ENCODE measurements around the gene NDUFB10.
"Not testable (repeated sequence)": the region's sequence is repeated elsewhere in the genome, so short reads cannot be mapped to it uniquely, and the experiment has no call there.

The NDUFB10 gene

GRCh38 chr16:1949507-1949906, 9.8 kb upstream of the NDUFB10 start:
- peak; percentile 71 for DNase-seq (ENCODE audit: low read depth)
- no peak overlapping the region for H3K4me3 ChIP-seq (ENCODE audit: low read length)
- no peak for TF ChIP-seq CTCF (IDR thresholded peaks at IDR 0.05; ENCODE audit: insufficient read depth, low read depth, low read length, missing control alignments)

- H3K4me3 ChIP-seq (ENCODE audit: low read length) = no peak overlapping the region
- peak; percentile 16 for TF ChIP-seq CTCF (IDR thresholded peaks at IDR 0.05; ENCODE audit: insufficient read depth, low read depth, low read length, missing control alignments)
- DNase-seq (ENCODE audit: low read depth) = peak; percentile 94
Observed at GRCh38 chr16:1950047-1950446, 9.3 kb upstream of the NDUFB10 start.

GRCh38 chr16:1950559-1950958, 8.8 kb upstream of the NDUFB10 start:
- DNase-seq (ENCODE audit: low read depth) = no peak
- no peak for TF ChIP-seq CTCF (IDR thresholded peaks at IDR 0.05; ENCODE audit: insufficient read depth, low read depth, low read length, missing control alignments)
- no peak overlapping the region for H3K4me3 ChIP-seq (ENCODE audit: low read length)

GRCh38 chr16:1953734-1954133, 5.6 kb upstream of the NDUFB10 start:
- DNase-seq (ENCODE audit: low read depth) = no peak
- no peak overlapping the region for H3K4me3 ChIP-seq (ENCODE audit: low read length)
- no peak for TF ChIP-seq CTCF (IDR thresholded peaks at IDR 0.05; ENCODE audit: insufficient read depth, low read depth, low read length, missing control alignments)

- H3K4me3 ChIP-seq (ENCODE audit: low read length); DNase-seq (ENCODE audit: low read depth): not testable (repeated sequence)
Observed at GRCh38 chr16:1957434-1958142, 1.8 kb upstream of the NDUFB10 start.

GRCh38 chr16:1958143-1958491, 1.2 kb upstream of the NDUFB10 start:
- not testable (repeated sequence) for H3K4me3 ChIP-seq (ENCODE audit: low read length); DNase-seq (ENCODE audit: low read depth)

- peak overlapping the region; percentile 18 for H3K4me3 ChIP-seq (ENCODE audit: low read length)
Observed at GRCh38 chr16:1958715-1959268, 546 bp upstream of the NDUFB10 start.

More at GRCh38 chr16:1958715-1959268, 546 bp upstream of the NDUFB10 start:
- DNase-seq (ENCODE audit: low read depth) = no peak
- no peak for TF ChIP-seq CTCF (IDR thresholded peaks at IDR 0.05; ENCODE audit: insufficient read depth, low read depth, low read length, missing control alignments)
